GM21390 (cell line): ENCODE results near the gene CHL1.
A peak's percentile ranks its signal among the peaks of the same experiment; 100 is the strongest.

Experiments
- ATAC-seq: cut with Tn5 transposase; IDR thresholded peaks from one replicate; pipeline ENCODE4 v1.9.1; 2021; ENCODE audit not compliant: unreplicated experiment

Gene CHL1

GRCh38 chr3:196311-197148, at the start of gene CHL1:
CHL1 (plus strand) TSS chr3:196763; CDS start chr3:319777, 123,014 bp downstream.
- no peak for ATAC-seq

GRCh38 chr3:151614-152189, 44.9 kb upstream of the CHL1 start:
- no peak for ATAC-seq

- ATAC-seq, result no peak
Observed at GRCh38 chr3:159974-160373, 36.6 kb upstream of the CHL1 start.

GRCh38 chr3:166071-166470, 30.5 kb upstream of the CHL1 start:
- ATAC-seq, result no peak

GRCh38 chr3:166799-167198, 29.8 kb upstream of the CHL1 start:
- ATAC-seq, result no peak

GRCh38 chr3:173886-174285, 22.7 kb upstream of the CHL1 start:
- no peak for ATAC-seq

GRCh38 chr3:184976-185375, 11.6 kb upstream of the CHL1 start:
- no peak for ATAC-seq

- ATAC-seq, result peak; percentile 58
Observed at GRCh38 chr3:192215-192929, 4.2 kb upstream of the CHL1 start.

GRCh38 chr3:194001-194400, 2.6 kb upstream of the CHL1 start:
- no peak for ATAC-seq

GRCh38 chr3:194421-194820, 2.1 kb upstream of the CHL1 start:
- no peak for ATAC-seq

GRCh38 chr3:195666-196065, 897 bp upstream of the CHL1 start:
- no peak for ATAC-seq

GRCh38 chr3:197149-197827, 725 bp downstream of the CHL1 start:
- no peak for ATAC-seq

GRCh38 chr3:197828-198491, 1.4 kb downstream of the CHL1 start:
- ATAC-seq, result no peak

GRCh38 chr3:199835-200234, 3.3 kb downstream of the CHL1 start:
- ATAC-seq, result no peak

- no peak for ATAC-seq
Observed at GRCh38 chr3:200758-201325, 4.3 kb downstream of the CHL1 start.

GRCh38 chr3:204102-204501, 7.5 kb downstream of the CHL1 start:
- ATAC-seq, result no peak

- ATAC-seq, result no peak
Observed at GRCh38 chr3:207973-208372, 11.4 kb downstream of the CHL1 start.

GRCh38 chr3:210669-211068, 14.1 kb downstream of the CHL1 start:
- no peak for ATAC-seq

GRCh38 chr3:212432-212831, 15.9 kb downstream of the CHL1 start:
- ATAC-seq, result peak; percentile 79

GRCh38 chr3:217099-217813, 20.7 kb downstream of the CHL1 start:
- no peak for ATAC-seq
